NCI-H69 (cell line): ENCODE measurements around the gene CRAMP1.

Experiments used
- DNase-seq: peaks from one replicate; lab custom pipeline; 2025; lab: John Stamatoyannopoulos, UW

Gene CRAMP1

GRCh38 chr16:1687427-1688316, 75.5 kb downstream of the CRAMP1 start:
- no peak for DNase-seq

- DNase-seq: no peak
These were observed 76.8 kb downstream of the CRAMP1 start for GRCh38 chr16:1688807-1689560.

GRCh38 chr16:1689853-1690252, 77.7 kb downstream of the CRAMP1 start:
- no peak for DNase-seq

GRCh38 chr16:1690810-1691209, 78.7 kb downstream of the CRAMP1 start:
- DNase-seq: no peak

GRCh38 chr16:1691276-1691675, 79.1 kb downstream of the CRAMP1 start:
- DNase-seq: no peak

GRCh38 chr16:1691956-1692355, 79.8 kb downstream of the CRAMP1 start:
- no peak for DNase-seq

- DNase-seq: no peak
These were observed 84.7 kb downstream of the CRAMP1 start for GRCh38 chr16:1696863-1697262.

- DNase-seq: no peak
These were observed 86.5 kb downstream of the CRAMP1 start for GRCh38 chr16:1698680-1699079.

- DNase-seq: no peak
These were observed 88.1 kb downstream of the CRAMP1 start for GRCh38 chr16:1700246-1700645.

- DNase-seq: no peak
These were observed 89.2 kb downstream of the CRAMP1 start for GRCh38 chr16:1701216-1701878.

- peak; percentile 73 for DNase-seq
These were observed 93.1 kb downstream of the CRAMP1 start for GRCh38 chr16:1705324-1705687.

GRCh38 chr16:1705688-1706385, 93.7 kb downstream of the CRAMP1 start, which contains the start of gene MAPK8IP3:
Gene MAPK8IP3, plus strand, starts transcription at chr16:1706195. Its CDS starts 145 bp downstream, at chr16:1706340.
- peak; percentile 96 for DNase-seq

- peak; percentile 70 for DNase-seq
These were observed 94.4 kb downstream of the CRAMP1 start for GRCh38 chr16:1706386-1707192.

GRCh38 chr16:1707193-1707790, 95.1 kb downstream of the CRAMP1 start:
- no peak for DNase-seq

GRCh38 chr16:1708083-1708767, 96.1 kb downstream of the CRAMP1 start:
- DNase-seq: no peak

- DNase-seq: no peak
These were observed 96.6 kb downstream of the CRAMP1 start for GRCh38 chr16:1708768-1709180.

- DNase-seq: no peak
These were observed 97.2 kb downstream of the CRAMP1 start for GRCh38 chr16:1709356-1709755.

- no peak for DNase-seq
These were observed 98.8 kb downstream of the CRAMP1 start for GRCh38 chr16:1710811-1711507.

GRCh38 chr16:1712791-1713261, 100.7 kb downstream of the CRAMP1 start:
- DNase-seq: no peak
